RWPE1 (cell line): ENCODE data around the gene SMARCC1.

Experiments
- CTCF ChIA-PET: fragments of 350-600 bp; sonication (Branson Sonifier 250); formaldehyde crosslinking; extraction: SDS; loops from one replicate; lab custom pipeline; 2021; lab: Yijun Ruan, JAX
- POLR2A ChIA-PET: fragments of 400-600 bp; formaldehyde crosslinking; extraction: SDS; loops from one replicate; lab custom pipeline; 2020; ENCODE audit warnings: antibody characterized with exemption; ENCODE audit not compliant: low non-redundant PET; lab: Yijun Ruan, JAX
- DNase-seq: peaks from one replicate; pipeline ENCODE4 v3.0.0; 2012; ENCODE audit warnings: low spot score
- H3K27ac ChIP-seq: fragments of 450-650 bp; 2 replicates; pipeline ENCODE4 v1.5.1; 2017
- CTCF ChIP-seq: fragments of 450-650 bp; conservative IDR thresholded peaks from 2 replicates; pipeline ENCODE4 v1.5.1; 2017; ENCODE audit warnings: low read depth, mild to moderate bottlenecking

SMARCC1 gene

DNA sequence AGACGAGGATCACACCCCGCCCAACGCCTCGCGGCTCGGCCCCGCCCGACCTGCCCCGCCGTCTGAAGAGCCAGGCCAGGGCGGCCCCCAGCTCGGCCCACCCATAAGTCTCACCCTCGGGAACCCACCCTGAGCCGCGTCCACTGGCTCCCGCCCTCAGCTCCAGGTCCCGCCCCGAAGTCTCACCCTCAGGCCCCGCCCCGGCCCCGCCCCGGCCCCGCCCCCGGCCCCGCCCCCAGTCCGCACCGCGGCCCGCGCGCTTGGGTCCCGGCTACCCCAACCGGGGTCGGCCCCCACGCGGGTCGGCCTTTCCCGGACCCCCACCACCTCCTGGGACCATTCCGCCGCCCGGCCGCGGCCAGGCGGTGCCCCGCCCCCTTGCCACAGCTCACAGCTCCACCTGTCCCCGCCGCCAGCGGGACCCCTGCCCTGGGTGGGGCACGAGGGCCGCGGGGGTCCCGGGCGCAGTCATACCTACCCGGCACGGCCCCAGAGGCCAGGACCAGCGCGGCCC is 203.5 kb downstream of the SMARCC1 start:
- POLR2A ChIA-PET, result no interaction called here
- CTCF ChIA-PET, result interaction anchor here (1.1 kb wide), 1 partner anchor 56 kb away, joined by 5 read pairs; no protein-coding TSS in a partner anchor
- peak; percentile 37 for DNase-seq

DNA sequence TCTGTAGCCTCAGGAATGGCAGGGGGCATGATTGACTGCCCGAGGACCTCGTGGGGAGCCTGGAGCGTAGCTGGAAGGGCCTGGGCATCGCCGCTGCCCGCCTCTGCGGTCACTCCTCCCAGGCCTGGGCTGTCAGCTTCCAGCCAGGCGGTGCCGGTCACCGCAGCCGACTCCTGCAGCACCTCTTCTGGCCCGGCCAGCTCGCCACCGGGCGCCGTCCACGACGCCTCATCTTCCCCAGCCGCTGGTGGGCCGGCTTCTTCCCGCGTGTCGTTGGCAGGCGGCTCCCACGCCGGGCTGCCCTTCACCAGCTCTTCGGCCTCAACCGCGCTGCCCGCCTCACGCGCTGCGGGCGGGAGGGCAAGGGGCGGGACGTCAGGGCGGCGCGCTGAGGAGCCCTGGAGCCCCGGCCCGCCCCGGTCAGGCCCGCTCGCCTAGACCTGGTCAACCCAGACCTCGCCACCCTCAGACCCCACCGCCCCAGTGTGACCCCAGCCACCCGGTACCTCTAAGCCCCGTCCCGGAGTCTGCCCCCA is 204.0 kb downstream of the SMARCC1 start:
- DNase-seq, result no peak
- H3K27ac ChIP-seq, result no peak overlapping the region
- CTCF ChIA-PET, result interaction anchor here (1.1 kb wide), 1 partner anchor 55 kb away, joined by 5 read pairs; no protein-coding TSS in a partner anchor
- POLR2A ChIA-PET, result no interaction called here
- no peak for TF ChIP-seq CTCF

More for the DNA sequence above, 203.5 kb downstream of the SMARCC1 start:
- no peak overlapping the region for H3K27ac ChIP-seq
- no peak for TF ChIP-seq CTCF

DNA sequence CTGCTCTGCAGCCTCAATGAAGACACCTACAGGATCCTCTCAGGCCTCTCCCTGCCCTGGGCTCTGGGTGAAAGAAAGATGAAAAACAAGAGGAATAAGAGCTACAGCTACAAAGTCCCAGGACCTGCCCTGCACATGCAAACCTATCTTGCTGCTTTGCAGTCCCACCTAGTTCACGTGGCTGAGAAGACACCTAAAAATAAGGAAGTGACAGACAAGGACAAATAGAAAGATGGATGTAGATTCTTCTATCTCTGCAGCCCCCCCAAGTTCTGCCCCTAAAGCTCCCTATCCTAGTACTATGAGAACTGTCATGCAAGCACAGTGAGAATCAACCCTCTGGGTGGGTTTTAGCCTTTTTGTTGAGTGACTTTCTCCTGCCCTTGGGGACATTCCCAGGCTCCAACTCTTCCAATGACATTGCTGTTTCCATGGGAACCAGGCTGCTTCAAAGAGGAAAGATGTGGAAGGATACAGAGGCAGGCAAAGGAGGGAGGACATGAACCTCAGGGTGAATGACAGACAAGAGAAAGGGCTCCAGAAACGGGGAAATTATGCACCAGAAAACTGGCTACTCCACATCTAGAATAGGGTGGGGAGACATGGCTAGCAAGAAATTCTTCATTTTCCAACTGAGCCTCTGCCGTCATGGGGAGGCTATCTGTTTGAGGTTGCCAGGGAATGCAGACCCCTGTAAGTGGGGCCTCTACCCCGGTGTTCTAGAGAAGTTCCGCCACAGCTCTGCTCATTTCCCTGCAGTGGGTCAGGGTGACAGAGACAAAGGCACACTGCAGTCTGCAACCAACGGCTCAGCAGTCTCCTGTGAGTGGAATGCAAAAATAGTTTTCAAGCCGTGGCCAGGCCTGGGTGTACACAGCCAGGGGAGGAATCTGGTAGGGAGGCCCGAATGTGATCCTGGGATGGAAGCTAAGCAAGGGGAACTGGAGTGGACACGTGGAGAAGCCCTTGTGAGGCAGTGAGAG is 208.2 kb downstream of the SMARCC1 start:
- ChIA-PET CTCF (no interaction called here), POLR2A (no interaction called here)
- TF ChIP-seq CTCF, result no peak
- DNase-seq, result no peak
- H3K27ac ChIP-seq, result no peak overlapping the region

DNA sequence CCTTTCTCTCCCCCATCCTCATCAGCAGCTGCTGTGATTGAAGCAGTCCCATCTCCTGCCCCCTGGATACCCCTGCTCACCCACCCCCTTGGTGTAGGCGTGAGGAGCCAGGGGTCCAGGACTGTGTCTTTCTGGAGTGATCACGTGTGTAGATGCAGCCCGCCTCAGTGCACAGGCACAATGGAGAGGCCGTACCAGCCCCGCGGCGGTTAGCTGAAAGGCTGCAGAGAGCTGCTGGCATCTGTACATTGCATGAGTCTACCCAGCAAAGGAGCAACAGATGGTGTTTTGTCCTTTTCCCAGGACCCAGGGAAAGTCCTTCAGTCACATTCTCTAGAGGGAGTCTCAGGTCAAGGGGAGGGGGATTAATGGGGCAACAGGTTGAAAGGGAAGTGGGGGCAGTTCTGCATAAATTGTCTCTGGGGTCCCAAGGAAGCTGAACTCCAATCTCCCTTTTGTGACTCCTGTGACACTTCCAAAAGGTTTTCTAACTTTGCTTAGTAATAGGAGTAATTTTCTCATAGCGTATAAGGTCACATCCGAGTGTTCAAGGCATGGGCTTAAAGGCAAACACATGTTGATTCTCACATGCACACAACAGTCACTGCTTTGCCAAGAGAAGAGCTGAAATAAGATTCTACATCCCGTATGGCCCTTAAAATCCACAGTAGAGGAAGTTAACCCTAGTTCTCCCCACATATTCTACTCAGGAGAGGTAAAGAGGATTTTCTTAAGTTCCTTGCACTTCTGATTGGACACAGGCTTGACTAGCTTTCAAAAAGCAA is 210.1 kb downstream of the SMARCC1 start:
- no peak for TF ChIP-seq CTCF
- no peak overlapping the region for H3K27ac ChIP-seq
- POLR2A ChIA-PET, result no interaction called here
- CTCF ChIA-PET, result no interaction called here
- DNase-seq, result no peak

DNA sequence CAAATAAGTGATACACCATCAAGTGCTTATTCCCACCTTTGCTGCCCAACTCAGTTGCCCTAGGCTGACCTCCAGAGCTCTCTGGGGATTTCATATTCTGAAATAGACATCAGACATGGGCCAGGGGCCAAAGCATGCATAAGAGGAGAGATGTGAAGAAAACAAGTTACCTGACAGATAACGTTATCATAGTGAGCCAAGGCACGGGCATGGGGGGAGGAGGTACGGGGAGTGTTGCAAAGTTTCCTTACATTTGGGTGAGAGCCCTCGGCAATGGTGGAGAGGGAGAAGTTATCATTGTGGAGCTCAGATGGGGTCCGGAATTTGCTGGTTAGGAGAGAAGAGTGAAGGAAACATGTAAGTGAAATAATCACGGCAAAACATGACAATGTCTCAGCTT is 212.8 kb downstream of the SMARCC1 start:
- ChIA-PET CTCF (no interaction called here), POLR2A (no interaction called here)
- H3K27ac ChIP-seq, result no peak overlapping the region
- TF ChIP-seq CTCF, result no peak
- DNase-seq, result no peak

GRCh38 chr3:47567149-47567548 is 214.5 kb downstream of the SMARCC1 start:
- no peak for TF ChIP-seq CTCF
- CTCF ChIA-PET, result no interaction called here
- no peak for DNase-seq
- H3K27ac ChIP-seq, result no peak overlapping the region
- POLR2A ChIA-PET, result interaction anchor here (0.5 kb wide), 1 partner anchor 994 kb away, joined by 9 read pairs; no protein-coding TSS in a partner anchor
